Stimulated activated CD8-positive, alpha-beta memory T cell treated with anti-CD3 and anti-CD28 coated beads, Interleukin-4, amount 100 ng/mL, for 48 hours (primary cell): Measurements from ENCODE around the gene SLC25A13.
"Not testable (repeated sequence)": the region's sequence is repeated elsewhere in the genome, so short reads cannot be mapped to it uniquely, and the experiment has no call there.

Source experiments
- DNase-seq: peaks from one replicate; pipeline ENCODE4 v3.0.0-alpha.2; 2020

SLC25A13 gene

DNA sequence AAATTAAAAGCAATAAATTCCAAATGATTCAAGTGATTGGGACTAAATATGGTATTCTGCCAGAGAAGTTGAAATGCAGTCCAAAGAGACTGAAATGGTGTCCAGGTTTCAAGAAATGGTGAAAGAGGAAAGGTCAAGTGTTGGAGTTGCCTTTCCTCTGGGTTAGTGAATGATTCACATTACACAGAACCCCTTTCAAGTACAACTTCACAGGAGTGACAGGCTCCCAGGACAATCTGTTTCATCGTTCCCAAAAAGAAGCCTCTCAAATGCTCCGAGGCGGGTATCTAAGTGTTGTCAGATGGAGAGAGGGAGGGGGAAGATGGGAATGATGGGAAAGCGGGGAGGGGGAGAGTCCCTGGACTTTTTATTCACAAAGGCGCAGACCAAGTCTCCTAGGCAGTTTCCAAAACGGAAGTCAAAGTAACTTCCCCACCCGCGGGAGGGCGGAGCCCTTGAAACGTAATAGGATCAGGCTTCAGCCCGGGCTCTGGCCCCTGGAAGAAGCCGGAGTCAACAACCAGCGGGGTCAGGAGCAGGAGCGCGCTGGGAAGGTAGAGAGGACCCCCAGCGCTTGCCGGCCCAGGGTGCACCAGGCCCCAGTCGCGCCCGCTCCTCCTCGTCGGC lies 754 bp downstream of the SLC25A13 start:
- DNase-seq, result peak; percentile 75

GRCh38 chr7:96320442-96320841 lies 1.5 kb downstream of the SLC25A13 start:
- DNase-seq, result no peak

GRCh38 chr7:96319439-96319838 lies 2.5 kb downstream of the SLC25A13 start:
- no peak for DNase-seq

DNA sequence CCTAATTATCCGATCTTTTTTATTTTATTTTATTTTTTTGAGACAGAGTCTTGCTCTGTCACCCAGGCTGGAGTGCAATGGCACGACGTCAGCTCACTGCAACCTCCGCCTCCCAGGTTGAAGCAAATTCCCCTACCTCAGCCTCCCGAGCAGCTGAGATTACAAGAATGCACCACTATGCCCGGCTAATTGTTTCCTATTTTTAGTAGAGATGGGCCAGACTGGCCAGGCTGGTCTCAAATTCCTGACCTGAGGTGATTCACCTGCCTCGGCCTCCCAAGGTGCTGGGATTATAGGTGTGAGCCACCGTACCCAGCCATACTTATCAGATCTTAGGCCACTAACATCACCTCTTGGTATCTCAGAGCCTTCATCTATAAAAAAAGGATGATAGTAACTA lies 4.9 kb downstream of the SLC25A13 start:
- no peak for DNase-seq

- no peak for DNase-seq
Measured at GRCh38 chr7:96315125-96315512, 6.8 kb downstream of the SLC25A13 start.

DNA sequence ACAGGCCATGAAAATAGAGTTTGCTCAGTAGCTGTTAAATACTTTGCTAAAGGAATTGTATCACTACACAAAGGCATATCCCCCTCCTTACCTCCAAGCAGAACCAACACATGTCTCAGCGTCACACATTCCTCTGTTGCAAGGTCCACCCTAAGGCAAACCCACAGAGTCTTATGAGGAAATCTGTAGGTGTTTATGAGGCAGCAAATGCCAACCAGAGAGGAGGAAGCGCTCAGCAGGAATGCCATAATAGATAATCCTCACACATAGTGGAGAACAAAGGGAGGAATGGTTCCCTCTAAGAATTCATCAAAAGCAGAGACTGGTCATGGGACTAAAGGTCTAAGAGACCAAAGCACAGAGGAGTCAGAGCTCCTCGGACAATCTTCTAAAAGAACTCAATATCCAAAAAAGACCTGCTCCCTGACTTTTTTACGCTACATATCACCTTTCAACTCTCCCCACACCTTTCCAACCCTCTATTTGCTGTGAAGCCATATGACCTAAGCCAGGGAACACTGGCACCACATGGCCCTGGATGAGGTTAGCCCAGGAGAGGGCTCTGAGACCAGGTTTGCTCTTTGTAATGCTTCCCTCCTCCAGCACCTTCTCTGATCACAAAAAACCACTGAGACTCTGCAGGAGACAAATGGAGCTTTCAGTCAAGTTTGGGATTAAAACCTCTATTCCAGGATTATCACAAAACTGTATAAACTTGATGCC lies 7.3 kb downstream of the SLC25A13 start:
- DNase-seq, result no peak

GRCh38 chr7:96313940-96314339 lies 8.0 kb downstream of the SLC25A13 start:
- DNase-seq, result no peak

DNA sequence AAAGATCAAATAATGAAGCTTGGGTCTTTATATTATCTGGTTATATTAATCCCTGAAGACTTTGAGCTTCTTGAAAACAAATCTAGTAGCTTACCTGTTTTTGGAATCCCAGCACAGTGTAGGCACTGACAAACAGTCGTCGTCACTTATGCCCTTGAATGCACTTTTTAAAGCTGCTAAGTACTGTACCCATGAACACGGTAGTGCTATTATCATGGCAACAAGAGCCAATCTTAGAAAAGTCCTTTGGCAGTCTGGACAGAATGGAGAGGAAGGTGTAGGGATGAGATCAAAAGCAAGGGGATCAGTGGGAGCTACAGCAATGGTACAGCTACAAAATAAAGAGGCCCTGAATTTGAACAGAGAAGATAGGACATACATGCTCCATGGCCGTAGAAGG lies 9.4 kb downstream of the SLC25A13 start:
- DNase-seq, result no peak

- DNase-seq, result no peak
Measured at GRCh38 chr7:96311967-96312366, 9.9 kb downstream of the SLC25A13 start.

- DNase-seq, result no peak
Measured at GRCh38 chr7:96310110-96310509, 11.8 kb downstream of the SLC25A13 start.

DNA sequence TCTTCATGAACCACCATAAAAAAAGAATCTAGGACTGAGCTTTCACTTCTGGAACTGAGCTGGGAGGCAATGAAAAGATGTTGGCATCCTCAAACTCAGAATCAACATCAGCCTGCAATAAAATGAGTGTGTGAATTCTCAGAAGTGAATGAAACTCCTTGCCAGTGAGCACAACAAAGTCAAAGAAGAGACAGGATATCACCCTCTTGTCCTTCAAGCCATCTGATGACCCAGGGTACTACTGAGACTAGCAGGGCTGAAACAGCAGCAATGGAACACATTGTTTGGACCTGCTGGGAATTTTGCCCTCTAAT lies 13.0 kb downstream of the SLC25A13 start:
- no peak for DNase-seq

DNA sequence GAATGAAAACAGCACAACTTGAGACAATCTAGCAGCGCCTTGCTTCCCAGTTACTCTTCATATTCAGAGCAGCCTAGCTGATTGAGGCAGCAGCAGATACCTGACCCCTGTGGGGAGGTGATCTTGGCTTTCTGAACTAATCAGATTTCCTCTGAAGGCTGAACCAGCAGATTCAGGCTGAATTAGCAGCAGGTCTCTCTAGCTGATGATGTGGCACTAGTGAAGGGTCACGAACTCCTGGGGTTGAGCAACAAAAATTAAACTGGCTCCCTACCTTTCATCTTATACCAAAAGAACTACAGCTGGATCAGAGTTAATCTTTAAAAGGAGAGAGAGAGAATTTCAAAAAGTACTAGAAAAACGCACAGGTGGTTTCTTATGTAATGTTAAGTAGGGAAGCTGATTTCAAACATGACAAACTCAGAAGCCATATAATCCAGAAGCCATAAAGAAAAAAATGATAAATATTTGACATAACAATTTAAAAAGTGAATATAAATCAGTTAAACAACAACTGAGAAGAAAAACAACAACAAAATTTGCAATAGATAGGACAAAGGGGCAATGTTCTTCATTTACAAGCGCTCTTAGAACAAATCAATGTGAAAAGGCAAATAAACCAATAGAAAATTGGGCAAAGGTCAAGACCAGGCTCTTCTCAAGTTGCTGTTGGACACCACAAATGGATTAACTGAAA lies 13.5 kb downstream of the SLC25A13 start:
- DNase-seq, result no peak

DNA sequence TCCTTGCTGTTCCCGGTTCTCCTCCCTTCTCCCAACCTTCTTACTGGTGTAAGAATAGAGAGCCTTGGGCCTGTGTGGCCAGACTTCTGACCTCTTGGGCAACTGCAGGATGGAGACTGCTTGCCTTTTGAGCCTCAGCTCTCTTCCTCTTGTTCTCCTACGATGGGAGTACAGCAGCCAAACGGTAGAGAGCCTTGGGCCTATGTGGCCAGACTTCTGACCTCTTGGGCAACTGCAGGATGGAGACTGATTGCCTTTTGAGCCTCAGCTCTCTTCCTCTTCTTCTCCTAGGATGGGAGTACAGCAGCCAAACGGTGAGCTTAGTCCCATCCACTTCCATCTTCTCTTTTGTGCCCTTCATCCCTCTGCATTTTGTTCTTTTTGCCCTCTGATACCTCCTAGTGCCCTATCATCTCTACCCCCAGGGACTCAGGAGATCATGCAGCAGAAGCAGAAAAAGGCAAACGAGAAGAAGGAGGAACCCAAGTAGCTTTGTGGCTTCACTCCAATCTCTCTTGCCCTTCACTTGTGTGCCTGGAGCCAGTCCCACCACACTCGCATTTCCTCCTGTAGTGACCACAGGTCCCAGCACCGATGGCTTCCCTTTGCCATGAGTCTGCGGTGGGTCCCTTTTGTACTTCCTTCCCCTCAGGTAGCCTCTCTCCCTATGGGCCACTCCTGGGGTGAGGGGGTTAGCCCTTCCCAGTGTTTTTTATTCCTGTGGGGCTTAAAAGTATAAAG lies 15.3 kb downstream of the SLC25A13 start:
- DNase-seq, result no peak

DNA sequence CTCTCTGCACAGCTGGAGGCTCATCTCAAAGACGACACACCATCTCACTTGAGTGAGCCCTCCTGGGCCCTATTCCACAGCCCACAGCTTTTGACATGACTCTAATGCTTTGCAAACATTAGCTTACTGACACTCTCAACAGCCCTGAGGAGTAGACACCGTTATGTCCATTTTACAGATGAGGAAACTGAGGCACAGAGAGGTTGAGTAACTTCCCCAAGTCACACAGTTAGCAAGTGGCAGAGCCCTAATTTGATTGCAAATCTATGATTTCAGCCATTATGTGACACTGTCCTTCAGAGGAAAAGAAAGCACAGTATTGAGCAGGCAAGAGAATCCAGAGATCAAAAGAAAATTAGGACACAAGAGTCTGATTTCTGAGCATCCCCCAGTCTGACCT lies 16.0 kb downstream of the SLC25A13 start:
- no peak for DNase-seq

DNA sequence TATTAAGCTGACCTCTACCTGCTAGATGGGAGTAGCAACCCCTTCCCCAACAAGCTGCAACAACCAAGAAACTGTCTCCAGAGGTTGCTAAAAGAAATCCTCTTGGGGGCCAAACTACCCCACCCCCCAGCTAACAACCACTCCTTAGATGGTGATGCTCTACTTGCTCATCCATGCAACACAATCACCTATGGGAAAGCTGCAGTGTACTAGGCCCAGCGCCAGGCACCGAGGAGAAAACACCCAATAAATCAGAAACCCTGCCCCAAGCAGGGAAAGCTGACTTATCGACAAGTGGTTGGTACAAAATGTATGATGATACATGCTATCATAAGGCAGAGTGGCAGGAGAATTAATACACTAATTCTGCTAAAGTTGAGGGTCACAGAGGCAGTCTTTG lies 17.3 kb downstream of the SLC25A13 start:
- no peak for DNase-seq

- no peak for DNase-seq
Measured at GRCh38 chr7:96303686-96304443, 18.0 kb downstream of the SLC25A13 start.

DNA sequence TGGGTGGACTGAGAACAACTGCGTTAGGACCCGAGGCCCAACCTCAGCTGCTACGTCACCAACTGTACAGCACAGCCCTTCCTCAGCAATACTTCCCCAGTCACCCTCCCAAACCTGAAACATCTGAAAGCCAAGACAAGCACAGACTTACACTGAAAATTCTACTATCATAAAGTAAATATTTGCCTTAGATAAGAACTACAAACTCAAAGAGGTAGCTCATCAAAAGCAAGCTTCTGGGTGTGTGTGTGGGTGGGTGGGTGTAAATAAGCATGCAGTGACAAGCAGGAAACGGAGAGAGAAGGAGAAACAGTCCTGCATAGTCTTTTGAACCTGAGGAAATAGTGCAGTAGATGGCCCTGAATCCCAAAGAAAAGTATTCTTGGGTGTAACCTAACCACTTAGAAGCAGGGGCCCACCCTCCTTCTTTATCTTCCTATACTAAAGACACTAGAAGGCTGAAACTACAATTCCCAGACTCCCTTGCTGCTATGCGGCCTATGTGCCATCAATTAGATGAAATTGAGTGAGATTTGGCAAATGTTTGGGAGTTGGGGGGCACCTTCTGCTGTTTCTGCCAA lies 18.7 kb downstream of the SLC25A13 start:
- no peak for DNase-seq

DNA sequence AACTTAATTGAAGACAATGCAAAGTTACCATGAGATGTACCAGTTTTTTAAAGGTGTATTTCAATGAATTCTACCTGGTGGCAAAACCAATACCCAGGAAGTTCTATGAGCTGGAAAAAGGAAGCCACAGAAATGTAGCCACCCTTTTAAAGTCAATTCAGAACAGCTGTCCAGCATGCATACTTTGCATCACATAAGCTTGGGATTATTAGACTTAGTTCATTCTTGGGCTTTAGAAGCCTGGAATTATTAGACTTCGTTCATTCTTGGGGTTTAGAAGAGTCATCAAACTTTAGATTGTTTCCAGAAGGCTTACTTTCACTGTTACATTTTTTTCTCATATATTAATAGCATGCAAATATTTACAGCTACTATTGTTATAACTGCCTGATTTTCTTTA lies 20.9 kb downstream of the SLC25A13 start:
- DNase-seq, result no peak

GRCh38 chr7:96300502-96300901 lies 21.4 kb downstream of the SLC25A13 start:
- DNase-seq, result no peak

DNA sequence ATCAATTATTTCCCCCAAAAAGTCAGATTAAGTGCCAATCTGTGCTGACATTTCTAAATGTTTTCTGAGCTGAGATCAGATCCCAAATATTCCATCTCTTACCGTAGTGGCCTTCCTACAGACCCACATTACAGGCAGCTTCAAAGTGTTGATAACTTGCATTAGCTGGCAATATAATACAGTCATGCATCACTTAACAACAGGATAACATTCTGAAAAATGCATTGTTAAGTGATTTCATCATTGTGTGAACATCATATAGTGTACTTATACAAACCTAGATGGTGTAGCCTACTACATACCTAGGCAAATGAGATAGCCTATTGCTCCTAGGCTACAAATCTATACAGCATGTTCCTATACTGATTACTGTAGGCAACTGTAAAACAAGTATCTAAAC lies 22.4 kb downstream of the SLC25A13 start:
- DNase-seq, result no peak

DNA sequence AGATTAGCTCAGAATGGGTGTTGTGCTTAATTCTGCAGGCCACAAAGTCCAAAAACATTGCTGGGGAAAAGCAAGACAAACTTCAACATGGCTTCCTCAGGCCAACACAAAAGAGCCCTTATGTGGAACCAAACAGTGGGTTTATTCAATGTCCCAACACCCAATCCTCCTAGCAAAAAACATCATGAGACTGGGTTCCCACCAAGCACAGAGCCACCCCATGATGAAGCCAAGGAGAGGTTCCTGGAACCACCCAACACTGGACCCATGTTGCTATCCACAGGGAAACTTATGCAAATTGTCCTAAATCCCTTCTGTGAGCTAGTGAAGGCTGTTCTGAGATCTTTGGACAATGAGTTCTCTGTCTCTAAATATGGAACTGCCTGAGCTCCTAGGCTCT lies 24.0 kb downstream of the SLC25A13 start:
- no peak for DNase-seq

DNA sequence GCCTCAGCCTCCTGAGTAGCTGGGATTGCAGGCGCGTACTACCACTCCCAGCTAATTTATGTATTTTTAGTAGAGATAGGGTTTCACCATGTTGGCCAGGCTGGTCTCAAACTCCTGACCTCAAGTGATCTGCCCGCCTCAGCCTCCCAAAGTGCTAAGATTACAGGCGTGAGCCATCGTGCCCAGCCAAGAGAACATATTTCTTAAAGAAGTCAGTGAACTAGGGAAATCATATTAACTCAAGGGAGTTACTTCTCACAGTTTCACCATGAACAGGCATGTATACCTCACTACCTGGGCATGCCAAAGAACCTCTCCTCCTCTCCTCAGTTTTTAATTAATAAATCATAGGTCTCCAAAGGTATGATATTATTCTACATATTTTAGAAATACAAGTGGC lies 24.5 kb downstream of the SLC25A13 start:
- not testable (repeated sequence) for DNase-seq

- DNase-seq, result not testable (repeated sequence)
Measured at GRCh38 chr7:96293911-96294310, 28.0 kb downstream of the SLC25A13 start.
